ENCODE data around the gene TMCO2.

Gene TMCO2

GRCh38 chr1:40257688-40258444 lies 10.1 kb downstream of the TMCO2 start, which contains the start of gene ZMPSTE24:
TSS of gene ZMPSTE24 (plus strand) at chr1:40258236. CDS start at chr1:40258272, 36 bp downstream.
- peak; percentile 96 for DNase-seq (ENCODE audit: low spot score)

GRCh38 chr1:40258445-40258769 lies 10.7 kb downstream of the TMCO2 start:
- no peak for DNase-seq (ENCODE audit: low spot score)

- DNase-seq (ENCODE audit: low spot score), result no peak
Measured at GRCh38 chr1:40264354-40264781, 16.6 kb downstream of the TMCO2 start.

- no peak for DNase-seq (ENCODE audit: low spot score)
Measured at GRCh38 chr1:40265298-40265697, 17.6 kb downstream of the TMCO2 start.

GRCh38 chr1:40265919-40266318 lies 18.2 kb downstream of the TMCO2 start:
- DNase-seq (ENCODE audit: low spot score), result no peak

GRCh38 chr1:40266786-40267535 lies 19.2 kb downstream of the TMCO2 start:
- no peak for DNase-seq (ENCODE audit: low spot score)

- DNase-seq (ENCODE audit: low spot score), result no peak
Measured at GRCh38 chr1:40267767-40268187, 20.0 kb downstream of the TMCO2 start.

- no peak for DNase-seq (ENCODE audit: low spot score)
Measured at GRCh38 chr1:40268211-40268610, 20.5 kb downstream of the TMCO2 start.

- no peak for DNase-seq (ENCODE audit: low spot score)
Measured at GRCh38 chr1:40270152-40270834, 22.6 kb downstream of the TMCO2 start.

- no peak for DNase-seq (ENCODE audit: low spot score)
Measured at GRCh38 chr1:40272653-40273213, 25.0 kb downstream of the TMCO2 start.

GRCh38 chr1:40273547-40274166 lies 25.9 kb downstream of the TMCO2 start:
- no peak for DNase-seq (ENCODE audit: low spot score)

- no peak for DNase-seq (ENCODE audit: low spot score)
Measured at GRCh38 chr1:40274331-40274730, 26.6 kb downstream of the TMCO2 start.

GRCh38 chr1:40276122-40276521 lies 28.4 kb downstream of the TMCO2 start:
- no peak for DNase-seq (ENCODE audit: low spot score)

- DNase-seq (ENCODE audit: low spot score), result no peak
Measured at GRCh38 chr1:40281853-40282252, 34.1 kb downstream of the TMCO2 start.

- no peak for DNase-seq (ENCODE audit: low spot score)
Measured at GRCh38 chr1:40291293-40291692, 43.6 kb downstream of the TMCO2 start.

- DNase-seq (ENCODE audit: low spot score), result no peak
Measured at GRCh38 chr1:40299366-40300248, 51.9 kb downstream of the TMCO2 start.

- no peak for DNase-seq (ENCODE audit: low spot score)
Measured at GRCh38 chr1:40300249-40300567, 52.5 kb downstream of the TMCO2 start.

- DNase-seq (ENCODE audit: low spot score), result no peak
Measured at GRCh38 chr1:40300651-40301050, 52.9 kb downstream of the TMCO2 start.

- no peak for DNase-seq (ENCODE audit: low spot score)
Measured at GRCh38 chr1:40301066-40301465, 53.3 kb downstream of the TMCO2 start.

All from Ammon's horn (tissue), 1 donor.